ENCODE results near the gene SLC17A6. TPM values are rescaled to one million over a fixed set of nuclear protein-coding genes. Genes with fewer than 3 reads are reported as not detected.
A peak's percentile ranks its signal among the peaks of the same experiment; 100 is the strongest.

SLC17A6 gene
- total and polyA plus RNA-seq, 5 donors from 2014 or later = not detected

GRCh38 chr11:22340235-22340634 is 2.1 kb downstream of the SLC17A6 start:
- peaks cover 78% of the 10 kb centered on the region for H3K27me3 Mint-ChIP-seq
- no peak overlapping the region for H3K27ac Mint-ChIP-seq
- ATAC-seq (ENCODE audit: low read depth in 2 of 2) = no peak
- H3K36me3 Mint-ChIP-seq = no peaks in the 10 kb centered on the region
- H3K27ac ChIP-seq (ENCODE audit: insufficient read depth, low read length, poor library complexity, severe bottlenecking) = no peak overlapping the region
- H3K4me3 Mint-ChIP-seq = no peak overlapping the region
- H3K9me3 Mint-ChIP-seq = peaks cover 0 to 12% (median 0%) of the 10 kb centered on the region in 7 donors
- no peak for DNase-seq
- H3K27me3 ChIP-seq (ENCODE audit: control insufficient read depth, insufficient read depth, low read length) = peaks cover 41% of the 10 kb centered on the region
- H3K4me3 ChIP-seq (ENCODE audit: low read depth, low read length) = no peak overlapping the region
- H3K36me3 ChIP-seq (ENCODE audit: control insufficient read depth, insufficient read depth, low read length) = no peaks in the 10 kb centered on the region
- H3K4me1 Mint-ChIP-seq = peaks cover 0 to 13% (median 6%) of the 10 kb centered on the region in 4 donors
- no peaks in the 10 kb centered on the region for H3K9me3 ChIP-seq (ENCODE audit: control insufficient read depth in 2 of 2, low read length in 2 of 2)
- no peaks in the 10 kb centered on the region for H3K4me1 ChIP-seq (ENCODE audit: control insufficient read depth, insufficient read depth, low read length, poor library complexity, severe bottlenecking)

- no peak for DNase-seq
- Histone ChIP-seq H3K4me1 (ENCODE audit: control insufficient read depth, insufficient read depth, low read length, poor library complexity, severe bottlenecking) (no peaks in the 10 kb centered on the region), H3K36me3 (ENCODE audit: control insufficient read depth, insufficient read depth, low read length) (no peaks in the 10 kb centered on the region), H3K4me3 (ENCODE audit: low read depth, low read length) (no peak overlapping the region), H3K27me3 (ENCODE audit: control insufficient read depth, insufficient read depth, low read length) (peaks cover 41% of the 10 kb centered on the region), H3K9me3 (ENCODE audit: control insufficient read depth in 2 of 2, low read length in 2 of 2) (no peaks in the 10 kb centered on the region), H3K27ac (ENCODE audit: insufficient read depth, low read length, poor library complexity, severe bottlenecking) (no peak overlapping the region)
- Mint-ChIP-seq H3K4me3 (no peak overlapping the region), H3K27me3 (peaks cover 76% of the 10 kb centered on the region), H3K27ac (peak overlapping the region in 1 of 3 donors; percentile 62), H3K9me3 (peaks cover 0 to 12% (median 0%) of the 10 kb centered on the region in 7 donors), H3K4me1 (peaks cover 0 to 13% (median 6%) of the 10 kb centered on the region in 4 donors), H3K36me3 (no peaks in the 10 kb centered on the region)
- ATAC-seq (ENCODE audit: low read depth in 2 of 2) = no peak
Measured at GRCh38 chr11:22340701-22341587, 2.8 kb downstream of the SLC17A6 start.

- ATAC-seq (ENCODE audit: low read depth in 2 of 2) = no peak
- Histone ChIP-seq H3K27ac (ENCODE audit: insufficient read depth, low read length, poor library complexity, severe bottlenecking) (no peak overlapping the region), H3K36me3 (ENCODE audit: control insufficient read depth, insufficient read depth, low read length) (no peaks in the 10 kb centered on the region), H3K4me1 (ENCODE audit: control insufficient read depth, insufficient read depth, low read length, poor library complexity, severe bottlenecking) (no peaks in the 10 kb centered on the region), H3K4me3 (ENCODE audit: low read depth, low read length) (no peak overlapping the region), H3K27me3 (ENCODE audit: control insufficient read depth, insufficient read depth, low read length) (peaks cover 41% of the 10 kb centered on the region), H3K9me3 (ENCODE audit: control insufficient read depth in 2 of 2, low read length in 2 of 2) (no peaks in the 10 kb centered on the region)
- H3K9me3 Mint-ChIP-seq = peaks cover 0 to 12% (median 0%) of the 10 kb centered on the region in 7 donors
- no peak overlapping the region for H3K4me3 Mint-ChIP-seq
- no peak for DNase-seq
- H3K36me3 Mint-ChIP-seq = no peaks in the 10 kb centered on the region
- H3K4me1 Mint-ChIP-seq = peaks cover 0 to 13% (median 6%) of the 10 kb centered on the region in 4 donors
- peaks cover 78% of the 10 kb centered on the region for H3K27me3 Mint-ChIP-seq
- H3K27ac Mint-ChIP-seq = no peak overlapping the region
Measured at GRCh38 chr11:22341588-22341931, 3.4 kb downstream of the SLC17A6 start.

GRCh38 chr11:22342211-22343031 is 4.2 kb downstream of the SLC17A6 start:
- Mint-ChIP-seq H3K36me3 (no peaks in the 10 kb centered on the region), H3K27ac (no peak overlapping the region), H3K4me3 (no peak overlapping the region), H3K9me3 (peaks cover 0 to 12% (median 0%) of the 10 kb centered on the region in 7 donors), H3K4me1 (peaks cover 0 to 13% (median 6%) of the 10 kb centered on the region in 4 donors), H3K27me3 (peaks cover 75% of the 10 kb centered on the region)
- H3K27me3 ChIP-seq (ENCODE audit: control insufficient read depth, insufficient read depth, low read length) = peaks cover 37% of the 10 kb centered on the region
- ATAC-seq (ENCODE audit: low read depth in 2 of 2) = no peak
- DNase-seq = no peak
- no peaks in the 10 kb centered on the region for H3K36me3 ChIP-seq (ENCODE audit: control insufficient read depth, insufficient read depth, low read length)
- H3K27ac ChIP-seq (ENCODE audit: insufficient read depth, low read length, poor library complexity, severe bottlenecking) = no peak overlapping the region
- H3K4me3 ChIP-seq (ENCODE audit: low read depth, low read length) = no peak overlapping the region
- no peaks in the 10 kb centered on the region for H3K9me3 ChIP-seq (ENCODE audit: control insufficient read depth in 2 of 2, low read length in 2 of 2)
- no peaks in the 10 kb centered on the region for H3K4me1 ChIP-seq (ENCODE audit: control insufficient read depth, insufficient read depth, low read length, poor library complexity, severe bottlenecking)

- Mint-ChIP-seq H3K9me3 (peaks cover 0 to 11% (median 0%) of the 10 kb centered on the region in 7 donors), H3K4me1 (peaks cover 0 to 13% (median 6%) of the 10 kb centered on the region in 4 donors), H3K27ac (no peak overlapping the region), H3K4me3 (no peak overlapping the region), H3K36me3 (no peaks in the 10 kb centered on the region), H3K27me3 (peaks cover 69% of the 10 kb centered on the region)
- H3K4me3 ChIP-seq (ENCODE audit: low read depth, low read length) = no peak overlapping the region
- DNase-seq (no peak), ATAC-seq (ENCODE audit: low read depth in 2 of 2) (no peak)
- no peak overlapping the region for H3K27ac ChIP-seq (ENCODE audit: insufficient read depth, low read length, poor library complexity, severe bottlenecking)
- no peaks in the 10 kb centered on the region for H3K4me1 ChIP-seq (ENCODE audit: control insufficient read depth, insufficient read depth, low read length, poor library complexity, severe bottlenecking)
- peaks cover 34% of the 10 kb centered on the region for H3K27me3 ChIP-seq (ENCODE audit: control insufficient read depth, insufficient read depth, low read length)
- H3K36me3 ChIP-seq (ENCODE audit: control insufficient read depth, insufficient read depth, low read length) = no peaks in the 10 kb centered on the region
- H3K9me3 ChIP-seq (ENCODE audit: control insufficient read depth in 2 of 2, low read length in 2 of 2) = no peaks in the 10 kb centered on the region
Measured at GRCh38 chr11:22343032-22343324, 4.8 kb downstream of the SLC17A6 start.

- H3K4me1 Mint-ChIP-seq = peaks cover 0 to 13% (median 6%) of the 10 kb centered on the region in 4 donors
- Histone ChIP-seq H3K27me3 (ENCODE audit: control insufficient read depth, insufficient read depth, low read length) (peaks cover 29% of the 10 kb centered on the region), H3K9me3 (ENCODE audit: control insufficient read depth in 2 of 2, low read length in 2 of 2) (no peaks in the 10 kb centered on the region), H3K27ac (ENCODE audit: insufficient read depth, low read length, poor library complexity, severe bottlenecking) (no peak overlapping the region), H3K4me3 (ENCODE audit: low read depth, low read length) (no peak overlapping the region), H3K4me1 (ENCODE audit: control insufficient read depth, insufficient read depth, low read length, poor library complexity, severe bottlenecking) (no peaks in the 10 kb centered on the region), H3K36me3 (ENCODE audit: control insufficient read depth, insufficient read depth, low read length) (no peaks in the 10 kb centered on the region)
- DNase-seq (no peak), ATAC-seq (ENCODE audit: low read depth in 2 of 2) (no peak)
- H3K36me3 Mint-ChIP-seq = no peaks in the 10 kb centered on the region
- H3K27ac Mint-ChIP-seq = no peak overlapping the region
- H3K4me3 Mint-ChIP-seq = no peak overlapping the region
- peaks cover 0 to 8% (median 0%) of the 10 kb centered on the region in 7 donors for H3K9me3 Mint-ChIP-seq
- H3K27me3 Mint-ChIP-seq = peaks cover 64% of the 10 kb centered on the region
Measured at GRCh38 chr11:22343371-22344032, 5.3 kb downstream of the SLC17A6 start.

- DNase-seq (no peak), ATAC-seq (ENCODE audit: low read depth in 2 of 2) (no peak)
- no peaks in the 10 kb centered on the region for H3K4me1 ChIP-seq (ENCODE audit: control insufficient read depth, insufficient read depth, low read length, poor library complexity, severe bottlenecking)
- Mint-ChIP-seq H3K4me1 (peaks cover 0 to 13% (median 6%) of the 10 kb centered on the region in 4 donors), H3K9me3 (peaks cover 0 to 8% (median 0%) of the 10 kb centered on the region in 7 donors), H3K27ac (no peak overlapping the region), H3K36me3 (no peaks in the 10 kb centered on the region), H3K4me3 (no peak overlapping the region), H3K27me3 (peaks cover 63% of the 10 kb centered on the region)
- H3K9me3 ChIP-seq (ENCODE audit: control insufficient read depth in 2 of 2, low read length in 2 of 2) = no peaks in the 10 kb centered on the region
- H3K27me3 ChIP-seq (ENCODE audit: control insufficient read depth, insufficient read depth, low read length) = peaks cover 28% of the 10 kb centered on the region
- no peak overlapping the region for H3K27ac ChIP-seq (ENCODE audit: insufficient read depth, low read length, poor library complexity, severe bottlenecking)
- no peaks in the 10 kb centered on the region for H3K36me3 ChIP-seq (ENCODE audit: control insufficient read depth, insufficient read depth, low read length)
- H3K4me3 ChIP-seq (ENCODE audit: low read depth, low read length) = no peak overlapping the region
Measured at GRCh38 chr11:22344081-22344480, 5.9 kb downstream of the SLC17A6 start.

All from CD4-positive, CD25-positive, alpha-beta regulatory T cell (primary cell).